ENCODE results near the gene UNC5B.
A peak's percentile ranks its signal among the peaks of the same experiment; 100 is the strongest.

The UNC5B gene

GRCh38 chr10:71300555-71301370 lies 88.4 kb downstream of the UNC5B start:
- no peak for DNase-seq (ENCODE audit: low spot score)

GRCh38 chr10:71301371-71301916 lies 89.1 kb downstream of the UNC5B start:
- DNase-seq (ENCODE audit: low spot score): no peak

GRCh38 chr10:71302451-71302850 lies 90.1 kb downstream of the UNC5B start:
- no peak for DNase-seq (ENCODE audit: low spot score)

GRCh38 chr10:71302874-71303568 lies 90.7 kb downstream of the UNC5B start:
- DNase-seq (ENCODE audit: low spot score): peak; percentile 87

GRCh38 chr10:71303569-71303907 lies 91.2 kb downstream of the UNC5B start:
- DNase-seq (ENCODE audit: low spot score): no peak

GRCh38 chr10:71304914-71305313 lies 92.5 kb downstream of the UNC5B start:
- DNase-seq (ENCODE audit: low spot score): no peak

- DNase-seq (ENCODE audit: low spot score): no peak
These were observed 94.6 kb downstream of the UNC5B start for GRCh38 chr10:71306979-71307378.

GRCh38 chr10:71307469-71308085 lies 95.2 kb downstream of the UNC5B start:
- no peak for DNase-seq (ENCODE audit: low spot score)

GRCh38 chr10:71308244-71308643 lies 95.9 kb downstream of the UNC5B start:
- DNase-seq (ENCODE audit: low spot score): no peak

- no peak for DNase-seq (ENCODE audit: low spot score)
These were observed 96.6 kb downstream of the UNC5B start for GRCh38 chr10:71308985-71309384.

- DNase-seq (ENCODE audit: low spot score): no peak
These were observed 97.5 kb downstream of the UNC5B start for GRCh38 chr10:71309919-71310318.

GRCh38 chr10:71312220-71312619 lies 99.8 kb downstream of the UNC5B start:
- DNase-seq (ENCODE audit: low spot score): no peak

GRCh38 chr10:71312811-71313789 lies 100.7 kb downstream of the UNC5B start:
- peak; percentile 97 for DNase-seq (ENCODE audit: low spot score)

- DNase-seq (ENCODE audit: low spot score): peak; percentile 81
These were observed 101.8 kb downstream of the UNC5B start for GRCh38 chr10:71314028-71314693.

- no peak for DNase-seq (ENCODE audit: low spot score)
These were observed 102.4 kb downstream of the UNC5B start for GRCh38 chr10:71314694-71315225.

GRCh38 chr10:71316056-71316785 lies 103.9 kb downstream of the UNC5B start:
- DNase-seq (ENCODE audit: low spot score): no peak

- DNase-seq (ENCODE audit: low spot score): no peak
These were observed 104.4 kb downstream of the UNC5B start for GRCh38 chr10:71316786-71317160.

GRCh38 chr10:71317739-71318138 lies 105.4 kb downstream of the UNC5B start:
- DNase-seq (ENCODE audit: low spot score): no peak

GRCh38 chr10:71319042-71319799 lies 106.9 kb downstream of the UNC5B start, which contains the start of gene SLC29A3:
Gene SLC29A3, plus strand, starts transcription at chr10:71319259. Its CDS starts 51 bp downstream, at chr10:71319310.
- DNase-seq (ENCODE audit: low spot score): peak; percentile 78
